GM23338 (cell line): ENCODE data around the gene MYLK2. TPM values are rescaled to one million over a fixed set of nuclear protein-coding genes. Genes with fewer than 3 reads are reported as not detected.

Source experiments
- ATAC-seq: fragments of 200-7000 bp; cut with Tn5 transposase; 3 replicates; pipeline ENCODE4 v1.9.1; 2020
- DNase-seq: peaks from one replicate; pipeline ENCODE4 v3.0.0-alpha.2; 2015; ENCODE audit warnings: low spot score
- H2AFZ ChIP-seq: fragments of 200-600 bp; sonication (generic); 2 replicates; pipeline ENCODE4 v1.8.0; 2016; ENCODE audit warnings: antibody characterized with exemption, mild to moderate bottlenecking, moderate library complexity
- H3F3A ChIP-seq: fragments of 200-600 bp; sonication (generic); replicated peaks from 2 replicates; pipeline ENCODE4 v1.8.0; 2017; ENCODE audit warnings: antibody characterized with exemption, mixed run types, low read depth
- H3K27ac ChIP-seq: fragments of 200-600 bp; sonication (generic); 2 replicates; pipeline ENCODE4 v1.6.1; 2016; ENCODE audit warnings: low read depth
- H3K27me3 ChIP-seq: fragments of 200-600 bp; sonication (generic); 2 replicates; pipeline ENCODE4 v1.8.0; 2016; ENCODE audit warnings: mild to moderate bottlenecking, mixed run types, moderate library complexity; ENCODE audit not compliant: insufficient read depth
- H3K36me3 ChIP-seq: fragments of 200-600 bp; sonication (generic); 2 replicates; pipeline ENCODE4 v1.8.0; 2016; ENCODE audit warnings: mild to moderate bottlenecking; ENCODE audit not compliant: insufficient read depth
- H3K4me1 ChIP-seq: fragments of 200-600 bp; sonication (generic); 2 replicates; pipeline ENCODE4 v1.8.0; 2016; ENCODE audit warnings: mild to moderate bottlenecking, moderate library complexity; ENCODE audit not compliant: insufficient read depth
- H3K4me2 ChIP-seq: fragments of 200-600 bp; sonication (generic); 2 replicates; pipeline ENCODE4 v1.7.1; 2017; ENCODE audit warnings: mixed run types
- H3K4me3 ChIP-seq: fragments of 200-600 bp; sonication (generic); 2 replicates; pipeline ENCODE4 v1.6.1; 2016; ENCODE audit warnings: mixed run types
- H3K79me2 ChIP-seq: fragments of 200-600 bp; sonication (generic); replicated peaks from 2 replicates; pipeline ENCODE4 v1.8.0; 2017; ENCODE audit warnings: mild to moderate bottlenecking; ENCODE audit not compliant: insufficient read depth
- H3K9me2 ChIP-seq: fragments of 200-600 bp; sonication (generic); 2 replicates; pipeline ENCODE4 v1.8.0; 2017; ENCODE audit not compliant: insufficient read depth
- H4K20me1 ChIP-seq: fragments of 200-600 bp; sonication (generic); replicated peaks from 2 replicates; pipeline ENCODE4 v1.8.0; 2017; ENCODE audit warnings: mild to moderate bottlenecking; ENCODE audit not compliant: insufficient read depth
- H3K27ac Mint-ChIP-seq: 2 replicates; pipeline ENCODE4 v1.8.0; 2020; ENCODE audit warnings: inconsistent platforms, mild to moderate bottlenecking, moderate library complexity, mixed read lengths
- H3K27me3 Mint-ChIP-seq: 3 replicates; pipeline ENCODE4 v1.8.0; 2022; ENCODE audit warnings: low read depth, mild to moderate bottlenecking, moderate library complexity, mixed read lengths, inconsistent platforms; ENCODE audit not compliant: insufficient read depth, poor library complexity
- H3K36me3 Mint-ChIP-seq: 3 replicates; pipeline ENCODE4 v1.8.0; 2021; ENCODE audit warnings: low read depth, mild to moderate bottlenecking, inconsistent platforms, moderate library complexity, mixed read lengths
- H3K4me1 Mint-ChIP-seq: 3 replicates; pipeline ENCODE4 v1.8.0; 2020; ENCODE audit warnings: mild to moderate bottlenecking, inconsistent platforms, mixed read lengths
- H3K4me3 Mint-ChIP-seq: 3 replicates; pipeline ENCODE4 v1.8.0; 2021; ENCODE audit warnings: moderate library complexity, mild to moderate bottlenecking, inconsistent platforms, mixed read lengths
- H3K9me3 Mint-ChIP-seq: 3 replicates; pipeline ENCODE4 v1.8.0; 2020; ENCODE audit warnings: moderate library complexity, mild to moderate bottlenecking, inconsistent platforms, mixed read lengths
- CREB1 ChIP-seq: fragments of 250-450 bp; sonication (Bioruptor Pico); IDR thresholded peaks from 2 replicates; pipeline ENCODE4 v1.5.0; 2020; ENCODE audit warnings: low read depth, mild to moderate bottlenecking, moderate library complexity
- EZH2 ChIP-seq: fragments of 200-600 bp; sonication (generic); IDR thresholded peaks from one replicate; pipeline ENCODE4 v1.8.0; 2017; ENCODE audit warnings: antibody characterized with exemption, mild to moderate bottlenecking, low read depth; ENCODE audit not compliant: unreplicated experiment
- JUNB ChIP-seq: IDR thresholded peaks from one replicate; pipeline ENCODE4 v1.6.1; 2016; ENCODE audit warnings: antibody characterized with exemption; ENCODE audit not compliant: unreplicated experiment
- NANOG ChIP-seq: IDR thresholded peaks from 2 replicates; pipeline ENCODE4 v1.6.1; 2016; ENCODE audit warnings: antibody characterized with exemption, borderline replicate concordance
- POLR2AphosphoS5 ChIP-seq: IDR thresholded peaks from 2 replicates; pipeline ENCODE4 v1.6.1; 2016; ENCODE audit warnings: antibody characterized with exemption, low read depth
- STAT1 ChIP-seq: IDR thresholded peaks from one replicate; pipeline ENCODE4 v1.6.1; 2016; ENCODE audit warnings: antibody characterized with exemption; ENCODE audit not compliant: unreplicated experiment
- ZNF114 ChIP-seq: fragments of 250-450 bp; sonication (Bioruptor Pico); IDR thresholded peaks from 2 replicates; pipeline ENCODE4 v1.5.0; 2020; ENCODE audit warnings: mild to moderate bottlenecking, moderate library complexity
- ZNF331 ChIP-seq: fragments of 250-450 bp; sonication (Bioruptor Pico); IDR thresholded peaks from 2 replicates; pipeline ENCODE4 v1.5.0; 2020; ENCODE audit warnings: low read depth, mild to moderate bottlenecking, moderate library complexity
- polyA plus RNA-seq: library from polyadenylated mRNA; unstranded; fragments of >200 nt; fragmentation: Nextera tagmentation; extraction: Ambion mirVana; gene quantifications from 2 replicates; pipeline ENCODE4 v1.2.1, GENCODE V29; 2016
- total RNA-seq: library from RNA; depleted of rRNA; stranded (reverse); fragments of >200 nt; shearing (Covaris generic); gene quantifications from 2 replicates; pipeline ENCODE4 v1.2.3, GENCODE V29; 2014
- TF ChIP-seq, protein P1 (sequence below), 2 experiments: fragments of 200-600 bp in 1 of 2; sonication (generic) in 1 of 2; conservative IDR thresholded peaks; 2 replicates each; pipeline versions ENCODE4 v1.5.1 to v1.6.1; 2016 to 2017; ENCODE audit warnings: antibody characterized with exemption in 2 of 2, low read depth in 2 of 2, mild to moderate bottlenecking in 2 of 2, moderate library complexity in 1 of 2
- TF ChIP-seq, protein P2 (sequence below): fragments of 250-450 bp; sonication (Bioruptor Pico); IDR thresholded peaks from 2 replicates; pipeline ENCODE4 v1.5.0; 2020; ENCODE audit warnings: mild to moderate bottlenecking, moderate library complexity
- TF ChIP-seq, protein P3 (sequence below): IDR thresholded peaks from one replicate; pipeline ENCODE4 v1.6.1; 2018; ENCODE audit warnings: antibody characterized with exemption; ENCODE audit not compliant: unreplicated experiment
- TF ChIP-seq, protein P4 (sequence below): IDR thresholded peaks from 2 replicates; pipeline ENCODE4 v1.6.1; 2016; ENCODE audit warnings: antibody characterized with exemption

The MYLK2 gene
- total and polyA plus RNA-seq, 2 experiments from 2014 or later, result 0.21 to 0.28 TPM

- H3K36me3 ChIP-seq, result no peaks in the 10 kb centered on the region
- Mint-ChIP-seq H3K36me3 (no peaks in the 10 kb centered on the region), H3K9me3 (peaks cover 19% of the 10 kb centered on the region; the same call in 2 of the 3 replicates), H3K4me1 (peaks cover 22% of the 10 kb centered on the region), H3K27me3 (peaks cover 16% of the 10 kb centered on the region), H3K4me3 (no peak overlapping the region; the same call in 2 of the 3 replicates), H3K27ac (no peak overlapping the region)
- no peak overlapping the region for H3K4me3 ChIP-seq
- peaks cover 18% of the 10 kb centered on the region; the same call in 1 of the 2 replicates for H3K4me1 ChIP-seq
- H3F3A ChIP-seq, result 0 out of 2 replicates have a peak, but pooled peaks cover 4% of the 10 kb centered on the region
- H4K20me1 ChIP-seq, result no peaks in the 10 kb centered on the region
- ATAC-seq (no peak), DNase-seq (no peak)
- TF ChIP-seq ZNF114 (CRISPR knock-in tag), result no peak
- no peak for TF ChIP-seq STAT1
- TF ChIP-seq, protein P1, sequence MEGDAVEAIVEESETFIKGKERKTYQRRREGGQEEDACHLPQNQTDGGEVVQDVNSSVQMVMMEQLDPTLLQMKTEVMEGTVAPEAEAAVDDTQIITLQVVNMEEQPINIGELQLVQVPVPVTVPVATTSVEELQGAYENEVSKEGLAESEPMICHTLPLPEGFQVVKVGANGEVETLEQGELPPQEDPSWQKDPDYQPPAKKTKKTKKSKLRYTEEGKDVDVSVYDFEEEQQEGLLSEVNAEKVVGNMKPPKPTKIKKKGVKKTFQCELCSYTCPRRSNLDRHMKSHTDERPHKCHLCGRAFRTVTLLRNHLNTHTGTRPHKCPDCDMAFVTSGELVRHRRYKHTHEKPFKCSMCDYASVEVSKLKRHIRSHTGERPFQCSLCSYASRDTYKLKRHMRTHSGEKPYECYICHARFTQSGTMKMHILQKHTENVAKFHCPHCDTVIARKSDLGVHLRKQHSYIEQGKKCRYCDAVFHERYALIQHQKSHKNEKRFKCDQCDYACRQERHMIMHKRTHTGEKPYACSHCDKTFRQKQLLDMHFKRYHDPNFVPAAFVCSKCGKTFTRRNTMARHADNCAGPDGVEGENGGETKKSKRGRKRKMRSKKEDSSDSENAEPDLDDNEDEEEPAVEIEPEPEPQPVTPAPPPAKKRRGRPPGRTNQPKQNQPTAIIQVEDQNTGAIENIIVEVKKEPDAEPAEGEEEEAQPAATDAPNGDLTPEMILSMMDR (conservative IDR thresholded peaks at IDR 0.05; ENCODE audit: low read depth in 2 of 2), result no peak
- no peak for TF ChIP-seq POLR2AphosphoS5
- TF ChIP-seq JUNB, result no peak
- TF ChIP-seq CREB1 (CRISPR knock-in tag), result no peak
- no peak for TF ChIP-seq ZNF331
- no peak for TF ChIP-seq EZH2
- TF ChIP-seq, protein P2, sequence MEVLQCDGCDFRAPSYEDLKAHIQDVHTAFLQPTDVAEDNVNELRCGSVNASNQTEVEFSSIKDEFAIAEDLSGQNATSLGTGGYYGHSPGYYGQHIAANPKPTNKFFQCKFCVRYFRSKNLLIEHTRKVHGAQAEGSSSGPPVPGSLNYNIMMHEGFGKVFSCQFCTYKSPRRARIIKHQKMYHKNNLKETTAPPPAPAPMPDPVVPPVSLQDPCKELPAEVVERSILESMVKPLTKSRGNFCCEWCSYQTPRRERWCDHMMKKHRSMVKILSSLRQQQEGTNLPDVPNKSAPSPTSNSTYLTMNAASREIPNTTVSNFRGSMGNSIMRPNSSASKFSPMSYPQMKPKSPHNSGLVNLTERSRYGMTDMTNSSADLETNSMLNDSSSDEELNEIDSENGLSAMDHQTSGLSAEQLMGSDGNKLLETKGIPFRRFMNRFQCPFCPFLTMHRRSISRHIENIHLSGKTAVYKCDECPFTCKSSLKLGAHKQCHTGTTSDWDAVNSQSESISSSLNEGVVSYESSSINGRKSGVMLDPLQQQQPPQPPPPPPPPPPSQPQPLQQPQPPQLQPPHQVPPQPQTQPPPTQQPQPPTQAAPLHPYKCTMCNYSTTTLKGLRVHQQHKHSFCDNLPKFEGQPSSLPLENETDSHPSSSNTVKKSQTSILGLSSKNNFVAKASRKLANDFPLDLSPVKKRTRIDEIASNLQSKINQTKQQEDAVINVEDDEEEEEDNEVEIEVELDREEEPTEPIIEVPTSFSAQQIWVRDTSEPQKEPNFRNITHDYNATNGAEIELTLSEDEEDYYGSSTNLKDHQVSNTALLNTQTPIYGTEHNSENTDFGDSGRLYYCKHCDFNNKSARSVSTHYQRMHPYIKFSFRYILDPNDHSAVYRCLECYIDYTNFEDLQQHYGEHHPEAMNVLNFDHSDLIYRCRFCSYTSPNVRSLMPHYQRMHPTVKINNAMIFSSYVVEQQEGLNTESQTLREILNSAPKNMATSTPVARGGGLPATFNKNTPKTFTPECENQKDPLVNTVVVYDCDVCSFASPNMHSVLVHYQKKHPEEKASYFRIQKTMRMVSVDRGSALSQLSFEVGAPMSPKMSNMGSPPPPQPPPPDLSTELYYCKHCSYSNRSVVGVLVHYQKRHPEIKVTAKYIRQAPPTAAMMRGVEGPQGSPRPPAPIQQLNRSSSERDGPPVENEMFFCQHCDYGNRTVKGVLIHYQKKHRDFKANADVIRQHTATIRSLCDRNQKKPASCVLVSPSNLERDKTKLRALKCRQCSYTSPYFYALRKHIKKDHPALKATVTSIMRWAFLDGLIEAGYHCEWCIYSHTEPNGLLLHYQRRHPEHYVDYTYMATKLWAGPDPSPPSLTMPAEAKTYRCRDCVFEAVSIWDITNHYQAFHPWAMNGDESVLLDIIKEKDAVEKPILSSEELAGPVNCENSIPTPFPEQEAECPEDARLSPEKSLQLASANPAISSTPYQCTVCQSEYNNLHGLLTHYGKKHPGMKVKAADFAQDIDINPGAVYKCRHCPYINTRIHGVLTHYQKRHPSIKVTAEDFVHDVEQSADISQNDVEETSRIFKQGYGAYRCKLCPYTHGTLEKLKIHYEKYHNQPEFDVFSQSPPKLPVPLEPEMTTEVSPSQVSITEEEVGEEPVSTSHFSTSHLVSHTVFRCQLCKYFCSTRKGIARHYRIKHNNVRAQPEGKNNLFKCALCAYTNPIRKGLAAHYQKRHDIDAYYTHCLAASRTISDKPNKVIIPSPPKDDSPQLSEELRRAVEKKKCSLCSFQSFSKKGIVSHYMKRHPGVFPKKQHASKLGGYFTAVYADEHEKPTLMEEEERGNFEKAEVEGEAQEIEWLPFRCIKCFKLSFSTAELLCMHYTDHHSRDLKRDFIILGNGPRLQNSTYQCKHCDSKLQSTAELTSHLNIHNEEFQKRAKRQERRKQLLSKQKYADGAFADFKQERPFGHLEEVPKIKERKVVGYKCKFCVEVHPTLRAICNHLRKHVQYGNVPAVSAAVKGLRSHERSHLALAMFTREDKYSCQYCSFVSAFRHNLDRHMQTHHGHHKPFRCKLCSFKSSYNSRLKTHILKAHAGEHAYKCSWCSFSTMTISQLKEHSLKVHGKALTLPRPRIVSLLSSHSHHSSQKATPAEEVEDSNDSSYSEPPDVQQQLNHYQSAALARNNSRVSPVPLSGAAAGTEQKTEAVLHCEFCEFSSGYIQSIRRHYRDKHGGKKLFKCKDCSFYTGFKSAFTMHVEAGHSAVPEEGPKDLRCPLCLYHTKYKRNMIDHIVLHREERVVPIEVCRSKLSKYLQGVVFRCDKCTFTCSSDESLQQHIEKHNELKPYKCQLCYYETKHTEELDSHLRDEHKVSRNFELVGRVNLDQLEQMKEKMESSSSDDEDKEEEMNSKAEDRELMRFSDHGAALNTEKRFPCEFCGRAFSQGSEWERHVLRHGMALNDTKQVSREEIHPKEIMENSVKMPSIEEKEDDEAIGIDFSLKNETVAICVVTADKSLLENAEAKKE (CRISPR knock-in tag), result no peak
- TF ChIP-seq, protein P3, sequence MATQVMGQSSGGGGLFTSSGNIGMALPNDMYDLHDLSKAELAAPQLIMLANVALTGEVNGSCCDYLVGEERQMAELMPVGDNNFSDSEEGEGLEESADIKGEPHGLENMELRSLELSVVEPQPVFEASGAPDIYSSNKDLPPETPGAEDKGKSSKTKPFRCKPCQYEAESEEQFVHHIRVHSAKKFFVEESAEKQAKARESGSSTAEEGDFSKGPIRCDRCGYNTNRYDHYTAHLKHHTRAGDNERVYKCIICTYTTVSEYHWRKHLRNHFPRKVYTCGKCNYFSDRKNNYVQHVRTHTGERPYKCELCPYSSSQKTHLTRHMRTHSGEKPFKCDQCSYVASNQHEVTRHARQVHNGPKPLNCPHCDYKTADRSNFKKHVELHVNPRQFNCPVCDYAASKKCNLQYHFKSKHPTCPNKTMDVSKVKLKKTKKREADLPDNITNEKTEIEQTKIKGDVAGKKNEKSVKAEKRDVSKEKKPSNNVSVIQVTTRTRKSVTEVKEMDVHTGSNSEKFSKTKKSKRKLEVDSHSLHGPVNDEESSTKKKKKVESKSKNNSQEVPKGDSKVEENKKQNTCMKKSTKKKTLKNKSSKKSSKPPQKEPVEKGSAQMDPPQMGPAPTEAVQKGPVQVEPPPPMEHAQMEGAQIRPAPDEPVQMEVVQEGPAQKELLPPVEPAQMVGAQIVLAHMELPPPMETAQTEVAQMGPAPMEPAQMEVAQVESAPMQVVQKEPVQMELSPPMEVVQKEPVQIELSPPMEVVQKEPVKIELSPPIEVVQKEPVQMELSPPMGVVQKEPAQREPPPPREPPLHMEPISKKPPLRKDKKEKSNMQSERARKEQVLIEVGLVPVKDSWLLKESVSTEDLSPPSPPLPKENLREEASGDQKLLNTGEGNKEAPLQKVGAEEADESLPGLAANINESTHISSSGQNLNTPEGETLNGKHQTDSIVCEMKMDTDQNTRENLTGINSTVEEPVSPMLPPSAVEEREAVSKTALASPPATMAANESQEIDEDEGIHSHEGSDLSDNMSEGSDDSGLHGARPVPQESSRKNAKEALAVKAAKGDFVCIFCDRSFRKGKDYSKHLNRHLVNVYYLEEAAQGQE, result no peak
- no peak for TF ChIP-seq NANOG
- TF ChIP-seq, protein P4, sequence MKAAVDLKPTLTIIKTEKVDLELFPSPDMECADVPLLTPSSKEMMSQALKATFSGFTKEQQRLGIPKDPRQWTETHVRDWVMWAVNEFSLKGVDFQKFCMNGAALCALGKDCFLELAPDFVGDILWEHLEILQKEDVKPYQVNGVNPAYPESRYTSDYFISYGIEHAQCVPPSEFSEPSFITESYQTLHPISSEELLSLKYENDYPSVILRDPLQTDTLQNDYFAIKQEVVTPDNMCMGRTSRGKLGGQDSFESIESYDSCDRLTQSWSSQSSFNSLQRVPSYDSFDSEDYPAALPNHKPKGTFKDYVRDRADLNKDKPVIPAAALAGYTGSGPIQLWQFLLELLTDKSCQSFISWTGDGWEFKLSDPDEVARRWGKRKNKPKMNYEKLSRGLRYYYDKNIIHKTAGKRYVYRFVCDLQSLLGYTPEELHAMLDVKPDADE, result no peak
- H3K79me2 ChIP-seq, result no peaks in the 10 kb centered on the region
- 0 out of 2 replicates have a peak overlapping the region, but pooled peaks have one; percentile 72 for H2AFZ ChIP-seq
- no peak overlapping the region for H3K4me2 ChIP-seq
- peaks cover 5% of the 10 kb centered on the region; the same call in 1 of the 2 replicates for H3K9me2 ChIP-seq
- H3K27me3 ChIP-seq, result no peaks in the 10 kb centered on the region
- H3K27ac ChIP-seq, result no peak overlapping the region
Observed at GRCh38 chr20:31837896-31838397, 18.8 kb downstream of the MYLK2 start.
